SK-N-SH (cell line): ENCODE results near the gene AGO1. TPM values are rescaled to one million over a fixed set of nuclear protein-coding genes. Genes with fewer than 3 reads are reported as not detected.

Source experiments
- CTCF ChIA-PET: fragments of 300-600, 350-600 bp; formaldehyde crosslinking; extraction: SDS; loops from one replicate; lab custom pipeline; 2021; lab: Yijun Ruan, JAX
- POLR2A ChIA-PET: fragments of 350-600 bp; sonication (Branson Sonifier 250); formaldehyde crosslinking; extraction: SDS; loops from one replicate; lab custom pipeline; 2020; ENCODE audit warnings: antibody characterized with exemption, inconsistent platforms; lab: Yijun Ruan, JAX
- DNase-seq: peaks from one replicate; pipeline ENCODE4 v3.0.0; 2012
- H2AFZ ChIP-seq: fragments of 200-600 bp; sonication (generic); 2 replicates; pipeline ENCODE4 v1.8.1; 2016; ENCODE audit warnings: antibody characterized with exemption, mild to moderate bottlenecking, low read depth
- H3F3A ChIP-seq: fragments of 200-600 bp; sonication (generic); replicated peaks from 2 replicates; pipeline ENCODE3; 2016; ENCODE audit warnings: antibody characterized with exemption, mild to moderate bottlenecking; ENCODE audit not compliant: insufficient read depth
- H3K27ac ChIP-seq, 2 experiments: fragments of 200-500 bp in 1 of 2; fragments of 200-600 bp in 1 of 2; sonication (Bioruptor generic) in 1 of 2; sonication (generic), shearing (Covaris generic) in 1 of 2; 2 replicates each; pipeline versions ENCODE4 v1.5.1 to v1.6.1; 2014 to 2016; ENCODE audit warnings: low read depth in 2 of 2, inconsistent platforms in 1 of 2, low read length in 1 of 2, mild to moderate bottlenecking in 1 of 2, mixed read lengths in 1 of 2
- H3K27me3 ChIP-seq: fragments of 200-600 bp; sonication (generic), shearing (Covaris generic); 2 replicates; pipeline ENCODE4 v1.6.1; 2016; ENCODE audit warnings: mixed run types; ENCODE audit not compliant: insufficient read depth
- H3K36me3 ChIP-seq, 2 experiments: fragments of 200-500 bp in 1 of 2; fragments of 200-600 bp in 1 of 2; sonication (Bioruptor generic) in 1 of 2; sonication (generic) in 1 of 2; replicated peaks in 1 of 2; 2 replicates each; pipeline versions ENCODE3 to v1.5.1; 2014 to 2016; ENCODE audit warnings: low read length in 1 of 2, mild to moderate bottlenecking in 1 of 2; ENCODE audit not compliant: insufficient read depth in 2 of 2, control insufficient read depth in 1 of 2
- H3K4me1 ChIP-seq, 2 experiments: fragments of 200-500 bp in 1 of 2; fragments of 200-600 bp in 1 of 2; sonication (Bioruptor generic) in 1 of 2; sonication (generic), shearing (Covaris generic) in 1 of 2; 2 replicates each; pipeline versions ENCODE4 v1.5.1 to v1.6.1; 2014 to 2016; ENCODE audit warnings: low read depth in 1 of 2, low read length in 1 of 2, mixed run types in 1 of 2; ENCODE audit not compliant: insufficient read depth in 2 of 2, control insufficient read depth in 1 of 2
- H3K4me2 ChIP-seq: fragments of 200-600 bp; sonication (generic), shearing (Covaris generic); 2 replicates; pipeline ENCODE4 v1.6.1; 2017; ENCODE audit warnings: mixed run types
- H3K4me3 ChIP-seq, 2 experiments: fragments of 200-500 bp in 1 of 2; fragments of 200-600 bp in 1 of 2; sonication (Bioruptor generic) in 1 of 2; sonication (generic), shearing (Covaris generic) in 1 of 2; 2 replicates each; pipeline versions ENCODE4 v1.5.1 to v1.8.1; 2014 to 2016; ENCODE audit warnings: low read depth in 2 of 2, inconsistent platforms in 1 of 2, low read length in 1 of 2, mild to moderate bottlenecking in 1 of 2, mixed read lengths in 1 of 2, moderate library complexity in 1 of 2
- H3K79me2 ChIP-seq: fragments of 200-600 bp; sonication (generic); 2 replicates; pipeline ENCODE4 v1.8.1; 2017; ENCODE audit warnings: mild to moderate bottlenecking; ENCODE audit not compliant: insufficient read depth
- H3K9ac ChIP-seq: fragments of 200-600 bp; sonication (generic); 2 replicates; pipeline ENCODE4 v1.6.1; 2017; ENCODE audit warnings: mixed run types
- H3K9me2 ChIP-seq: fragments of 200-600 bp; sonication (generic); 2 replicates; pipeline ENCODE4 v1.6.1; 2017; ENCODE audit warnings: mixed run types
- H3K9me3 ChIP-seq: fragments of 200-600 bp; sonication (generic); 2 replicates; pipeline ENCODE4 v1.6.1; 2017; ENCODE audit warnings: mixed run types, mild to moderate bottlenecking, moderate library complexity
- H4K20me1 ChIP-seq: fragments of 200-600 bp; sonication (generic); 2 replicates; pipeline ENCODE4 v1.6.1; 2017; ENCODE audit warnings: mild to moderate bottlenecking, mixed run types; ENCODE audit not compliant: insufficient read depth
- CHD2 ChIP-seq: fragments of 150-350 bp; IDR thresholded peaks from 2 replicates; pipeline ENCODE4 v1.6.1; 2018; ENCODE audit warnings: low read length; ENCODE audit not compliant: partially characterized antibody
- ELF1 ChIP-seq: IDR thresholded peaks from 2 replicates; pipeline ENCODE4 v1.4.0; 2012
- EP300 ChIP-seq, 2 experiments: IDR thresholded peaks; 2 replicates each; pipeline versions ENCODE4 v1.4.0 to v1.6.1; 2012; ENCODE audit warnings: borderline replicate concordance in 1 of 2, low read depth in 1 of 2, low read length in 1 of 2
- EZH2phosphoT487 ChIP-seq: fragments of 200-600 bp; sonication (generic); IDR thresholded peaks from 2 replicates; pipeline ENCODE4 v1.6.1; 2017; ENCODE audit warnings: low read depth, mixed run types, mild to moderate bottlenecking, antibody characterized with exemption, moderate library complexity, borderline replicate concordance
- FOSL2 ChIP-seq: IDR thresholded peaks from 2 replicates; pipeline ENCODE4 v1.4.0; 2012; ENCODE audit warnings: low read depth, mild to moderate bottlenecking, moderate library complexity, borderline replicate concordance
- GABPA ChIP-seq: IDR thresholded peaks from 2 replicates; pipeline ENCODE4 v1.4.0; 2012; ENCODE audit warnings: low read depth, mild to moderate bottlenecking
- JUND ChIP-seq: IDR thresholded peaks from 2 replicates; pipeline ENCODE4 v1.4.0; 2012
- MEF2A ChIP-seq: IDR thresholded peaks from 2 replicates; pipeline ENCODE4 v1.4.0; 2012; ENCODE audit warnings: low read depth, borderline replicate concordance
- MXI1 ChIP-seq: IDR thresholded peaks from 2 replicates; pipeline ENCODE4 v1.6.1; 2012; ENCODE audit warnings: mild to moderate bottlenecking, low read depth, low read length, improper control_type of control experiment
- NFIC ChIP-seq: IDR thresholded peaks from 2 replicates; pipeline ENCODE4 v1.4.0; 2012; ENCODE audit warnings: borderline replicate concordance
- PBX3 ChIP-seq: IDR thresholded peaks from 2 replicates; pipeline ENCODE4; 2012
- POLR2AphosphoS5 ChIP-seq: IDR thresholded peaks from 2 replicates; pipeline ENCODE4 v1.6.1; 2012; ENCODE audit warnings: low read depth, low read length
- RAD21 ChIP-seq: IDR thresholded peaks from 2 replicates; pipeline ENCODE4 v1.6.1; 2012; ENCODE audit warnings: mild to moderate bottlenecking, low read length
- RCOR1 ChIP-seq: fragments of 150-350 bp; IDR thresholded peaks from 2 replicates; pipeline ENCODE4 v1.6.1; 2017; ENCODE audit warnings: antibody characterized with exemption, low read length
- SIN3A ChIP-seq: IDR thresholded peaks from 2 replicates; pipeline ENCODE4 v1.6.1; 2012; ENCODE audit warnings: low read depth, mild to moderate bottlenecking, low read length, moderate library complexity, borderline replicate concordance
- SMC3 ChIP-seq: IDR thresholded peaks from 2 replicates; pipeline ENCODE4 v1.6.1; 2012; ENCODE audit warnings: low read depth, low read length, improper control_type of control experiment
- TAF1 ChIP-seq: IDR thresholded peaks from 2 replicates; pipeline ENCODE4 v1.6.1; 2012; ENCODE audit warnings: low read depth, mild to moderate bottlenecking, low read length, moderate library complexity, borderline replicate concordance
- TCF12 ChIP-seq: IDR thresholded peaks from 2 replicates; pipeline ENCODE4 v1.4.0; 2012
- TEAD4 ChIP-seq: IDR thresholded peaks from 2 replicates; pipeline ENCODE4 v1.4.0; 2012; ENCODE audit warnings: mild to moderate bottlenecking, borderline replicate concordance; ENCODE audit not compliant: insufficient read depth
- WGBS: methylation state at CpG from one replicate; pipeline ENCODE4 v1.1.6; 2017; ENCODE audit warnings: low lambda C conversion rate; 5-methylcytosine and 5-hydroxymethylcytosine counted together
- polyA plus RNA-seq, 3 experiments: library from polyadenylated mRNA; depleted of rRNA; stranded (reverse); fragments of >200 nt; gene quantifications; 2 replicates each; pipeline ENCODE4 v1.2.3, GENCODE V29; 2012
- TF ChIP-seq, protein P1 (sequence below): IDR thresholded peaks from 2 replicates; pipeline ENCODE4 v1.4.0; 2012; ENCODE audit warnings: low read depth, borderline replicate concordance
- TF ChIP-seq, protein P2 (sequence below): fragments of 150-350 bp; IDR thresholded peaks from 2 replicates; pipeline ENCODE4 v1.6.1; 2016; ENCODE audit warnings: mild to moderate bottlenecking, low read depth, low read length

Gene AGO1
- polyA plus RNA-seq, 1 of the 3 experiments (the other 2 are of a cell fraction) = 7.8 TPM

- Histone ChIP-seq H3K36me3 (peaks cover 4 to 29% of the 10 kb centered on the region in 2 experiments), H3K27ac (no peak overlapping the region), H2AFZ (no peak overlapping the region), H3K27me3 (no peaks in the 10 kb centered on the region), H3K4me3 (no peak overlapping the region), H3K4me1 (peaks cover 0 to 10% of the 10 kb centered on the region in 2 experiments; a peak in 2 of 4 replicates), H3F3A (peaks cover 9% of the 10 kb centered on the region), H3K79me2 (peaks cover 6% of the 10 kb centered on the region; the same call in 1 of the 2 replicates), H3K4me2 (no peak overlapping the region), H3K9me3 (no peaks in the 10 kb centered on the region), H3K9me2 (no peaks in the 10 kb centered on the region), H4K20me1 (no peaks in the 10 kb centered on the region), H3K9ac (no peak overlapping the region)
- ChIA-PET POLR2A (no interaction called here), CTCF (no interaction called here)
- no peak for DNase-seq
- 79% methylated on average over 4 of the region's 4 CpGs for WGBS
- no peak for TF ChIP-seq TAF1
- TF ChIP-seq, protein P1, sequence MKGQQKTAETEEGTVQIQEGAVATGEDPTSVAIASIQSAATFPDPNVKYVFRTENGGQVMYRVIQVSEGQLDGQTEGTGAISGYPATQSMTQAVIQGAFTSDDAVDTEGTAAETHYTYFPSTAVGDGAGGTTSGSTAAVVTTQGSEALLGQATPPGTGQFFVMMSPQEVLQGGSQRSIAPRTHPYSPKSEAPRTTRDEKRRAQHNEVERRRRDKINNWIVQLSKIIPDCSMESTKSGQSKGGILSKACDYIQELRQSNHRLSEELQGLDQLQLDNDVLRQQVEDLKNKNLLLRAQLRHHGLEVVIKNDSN = no peak
- no peak for TF ChIP-seq MEF2A
- no peak for TF ChIP-seq ELF1
- no peak for TF ChIP-seq CHD2
- no peak for TF ChIP-seq RCOR1
- TF ChIP-seq SIN3A = no peak
- no peak for TF ChIP-seq NFIC
- no peak for TF ChIP-seq JUND
- no peak for TF ChIP-seq FOSL2
- TF ChIP-seq, protein P2, sequence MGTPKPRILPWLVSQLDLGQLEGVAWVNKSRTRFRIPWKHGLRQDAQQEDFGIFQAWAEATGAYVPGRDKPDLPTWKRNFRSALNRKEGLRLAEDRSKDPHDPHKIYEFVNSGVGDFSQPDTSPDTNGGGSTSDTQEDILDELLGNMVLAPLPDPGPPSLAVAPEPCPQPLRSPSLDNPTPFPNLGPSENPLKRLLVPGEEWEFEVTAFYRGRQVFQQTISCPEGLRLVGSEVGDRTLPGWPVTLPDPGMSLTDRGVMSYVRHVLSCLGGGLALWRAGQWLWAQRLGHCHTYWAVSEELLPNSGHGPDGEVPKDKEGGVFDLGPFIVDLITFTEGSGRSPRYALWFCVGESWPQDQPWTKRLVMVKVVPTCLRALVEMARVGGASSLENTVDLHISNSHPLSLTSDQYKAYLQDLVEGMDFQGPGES = no peak
- no peak for TF ChIP-seq TEAD4
- no peak for TF ChIP-seq GABPA
These were observed 42.7 kb downstream of the AGO1 start for GRCh38 chr1:35925741-35926140.

DNA sequence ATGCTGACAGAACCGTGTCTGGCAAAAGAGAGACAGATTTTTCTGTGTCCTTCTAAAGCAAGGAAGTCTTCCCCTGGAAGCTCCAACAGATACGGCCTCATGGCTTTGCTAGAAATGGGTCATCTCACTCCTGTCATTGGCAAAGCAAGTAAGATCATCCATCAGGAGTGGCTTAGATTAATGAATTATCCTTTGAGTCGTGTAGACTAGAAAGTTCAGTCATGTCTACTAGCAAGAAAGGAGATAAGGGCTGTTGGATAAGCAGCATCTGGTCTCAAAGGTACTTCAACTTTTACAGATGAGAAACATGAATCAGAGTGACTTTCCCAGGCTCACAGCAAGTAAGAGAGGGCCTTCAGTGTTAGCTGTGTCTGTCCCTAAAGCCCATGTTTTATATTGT, 44.5 kb downstream of the AGO1 start:
- ChIA-PET POLR2A (no interaction called here), CTCF (interaction anchor here (0.6 to 1.7 kb wide), 2 partner anchors 207 to 725 kb away, joined by 3 to 4 read pairs; no protein-coding TSS in a partner anchor)
- Histone ChIP-seq H3K79me2 (peaks cover 20% of the 10 kb centered on the region), H3F3A (peaks cover 9% of the 10 kb centered on the region), H4K20me1 (no peaks in the 10 kb centered on the region), H3K4me1 (peaks cover under 1 to 10% of the 10 kb centered on the region in 2 experiments; a peak in 2 of 4 replicates), H2AFZ (no peak overlapping the region), H3K27me3 (no peaks in the 10 kb centered on the region), H3K36me3 (peaks cover 3 to 13% of the 10 kb centered on the region in 2 experiments), H3K4me2 (no peak overlapping the region)
- 40% methylated on average over 3 of the region's 3 CpGs for WGBS
- no peak for DNase-seq
- TF ChIP-seq FOSL2 (no peak), POLR2AphosphoS5 (no peak), PBX3 (no peak), SMC3 (no peak), MXI1 (no peak), NFIC (no peak), CHD2 (no peak), MEF2A (no peak), TCF12 (no peak), EP300 (IDR thresholded peaks at IDR 0.05; ENCODE audit: borderline replicate concordance in 1 of 2, low read depth in 1 of 2, low read length in 1 of 2) (no peak), EZH2phosphoT487 (no peak), RAD21 (no peak)
- TF ChIP-seq, all 33 proteins: peak for 0
- Histone ChIP-seq H3K9ac (no peak overlapping the region), H3K4me3 (no peak overlapping the region), H3K27ac (no peak overlapping the region), H3K9me3 (no peaks in the 10 kb centered on the region), H3K9me2 (no peaks in the 10 kb centered on the region)
